Spleen (tissue), 7 donors: ENCODE data around the gene ADAMTS19.

Experiments used
- CTCF ChIP-seq, 11 experiments: fragments of 200-600 bp in 7 of 11; fragments of 450-650 bp in 4 of 11; sonication (generic) in 4 of 11; IDR thresholded peaks in 8 of 11; conservative IDR thresholded peaks in 3 of 11; 1 replicate in 7 of 11; 2 replicates in 4 of 11; pipeline versions ENCODE4 v1.4.0 to v1.8.0; 2016 to 2021; ENCODE audit warnings: antibody characterized with exemption in 11 of 11, inconsistent platforms in 4 of 11, mild to moderate bottlenecking in 1 of 11
- POLR2A ChIP-seq, 3 donors: fragments of 450-650 bp; IDR thresholded peaks; one replicate each; pipeline ENCODE4 v1.5.1; 2017; ENCODE audit warnings: antibody characterized with exemption in 3 of 3, mild to moderate bottlenecking in 1 of 3
- donor health status: DM: no; HTN: no; CAD: no; lungs with moderate emphysema.
- donor health status: DM: no; HTN: no; CAD: no.
- donor health status: DM: no; HTN: no; CAD: no.

GRCh38 chr5:129426071-129426470, 34.0 kb upstream of the ADAMTS19 start:
- TF ChIP-seq CTCF (IDR thresholded peaks at IDR 0.05 in 8 of 11, conservative IDR thresholded peaks at IDR 0.05 in 3 of 11), result no peak
- TF ChIP-seq POLR2A (IDR thresholded peaks at IDR 0.05), result no peak
